Renal pelvis (tissue), 4 donors: ENCODE data around the gene SLC35B2. TPM values are rescaled to one million over a fixed set of nuclear protein-coding genes. Genes with fewer than 3 reads are reported as not detected.

Source experiments
- DNase-seq: peaks from one replicate; pipeline ENCODE4 v3.0.0-alpha.2; 2013
- polyA plus RNA-seq, 3 donors: library from polyadenylated mRNA; unstranded; fragments of 120-200 nt; gene quantifications; one replicate each; pipeline ENCODE4 v1.2.1, GENCODE V29; 2013; ENCODE audit not compliant: insufficient read length in 3 of 3

SLC35B2 gene
- polyA plus RNA-seq, 3 donors: 51.6 to 61.7 (median 55.8) TPM

DNA sequence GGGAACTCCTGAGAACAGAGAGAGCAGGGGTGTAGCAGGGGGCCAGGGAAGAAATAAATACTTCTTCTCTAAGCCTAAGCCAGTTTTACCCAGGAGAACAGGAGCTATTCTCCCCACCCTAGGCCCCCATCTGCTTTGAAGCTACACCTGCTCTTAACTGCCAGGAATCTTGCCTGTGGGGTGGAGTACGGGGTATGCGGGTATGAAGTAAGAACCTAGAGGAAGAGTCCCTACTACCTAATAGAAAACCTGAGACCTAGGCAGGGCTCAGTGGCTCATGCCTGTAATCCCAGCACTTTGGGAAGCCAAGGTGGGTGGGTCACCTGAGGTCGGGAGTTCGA is 32.4 kb downstream of the SLC35B2 start:
- no peak for DNase-seq

DNA sequence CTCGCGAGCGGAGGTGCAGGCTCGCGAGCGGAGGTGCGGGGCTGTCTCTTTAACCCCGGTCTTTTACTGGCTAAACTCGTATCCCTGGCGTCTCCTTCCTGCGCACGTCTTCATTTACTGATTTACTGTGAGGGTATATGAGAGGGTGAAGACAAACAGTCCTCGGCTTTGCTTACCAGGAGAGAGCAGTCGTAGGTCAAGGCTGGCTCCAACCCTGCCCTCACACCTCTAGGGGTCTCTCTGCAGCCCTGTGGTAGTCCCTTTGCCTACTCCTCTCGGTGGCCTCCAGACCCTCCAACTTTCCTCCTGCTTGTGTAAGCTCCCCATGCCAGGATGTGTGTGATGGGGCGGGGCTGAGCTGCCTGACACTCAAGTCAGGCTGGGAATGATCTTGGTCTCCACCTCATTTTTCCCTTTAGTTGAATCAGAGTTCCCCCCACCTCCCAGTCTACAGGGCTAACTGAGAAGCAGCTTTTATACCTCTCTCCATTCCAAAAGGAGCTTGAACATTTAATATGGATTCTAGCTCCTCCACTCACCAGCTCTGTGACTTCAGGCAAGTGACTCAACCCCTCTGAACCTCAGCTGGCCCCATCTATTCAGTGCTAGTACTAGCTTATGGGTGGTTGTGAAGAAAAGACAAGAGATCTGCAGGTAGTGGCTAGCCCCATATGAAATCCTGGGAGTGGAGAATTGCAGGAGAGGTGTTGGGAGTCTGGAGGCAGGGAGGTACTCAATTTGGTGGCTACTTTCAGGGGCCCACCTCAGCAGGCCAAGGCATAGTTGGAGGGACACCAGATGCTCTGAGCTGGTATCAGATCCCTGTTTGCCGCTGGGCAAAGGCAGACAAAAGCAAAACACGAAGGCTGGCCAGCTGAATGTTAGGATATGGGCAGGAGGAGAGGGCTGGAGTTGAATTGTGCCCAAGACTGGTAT is 33.0 kb downstream of the SLC35B2 start:
- DNase-seq: no peak

DNA sequence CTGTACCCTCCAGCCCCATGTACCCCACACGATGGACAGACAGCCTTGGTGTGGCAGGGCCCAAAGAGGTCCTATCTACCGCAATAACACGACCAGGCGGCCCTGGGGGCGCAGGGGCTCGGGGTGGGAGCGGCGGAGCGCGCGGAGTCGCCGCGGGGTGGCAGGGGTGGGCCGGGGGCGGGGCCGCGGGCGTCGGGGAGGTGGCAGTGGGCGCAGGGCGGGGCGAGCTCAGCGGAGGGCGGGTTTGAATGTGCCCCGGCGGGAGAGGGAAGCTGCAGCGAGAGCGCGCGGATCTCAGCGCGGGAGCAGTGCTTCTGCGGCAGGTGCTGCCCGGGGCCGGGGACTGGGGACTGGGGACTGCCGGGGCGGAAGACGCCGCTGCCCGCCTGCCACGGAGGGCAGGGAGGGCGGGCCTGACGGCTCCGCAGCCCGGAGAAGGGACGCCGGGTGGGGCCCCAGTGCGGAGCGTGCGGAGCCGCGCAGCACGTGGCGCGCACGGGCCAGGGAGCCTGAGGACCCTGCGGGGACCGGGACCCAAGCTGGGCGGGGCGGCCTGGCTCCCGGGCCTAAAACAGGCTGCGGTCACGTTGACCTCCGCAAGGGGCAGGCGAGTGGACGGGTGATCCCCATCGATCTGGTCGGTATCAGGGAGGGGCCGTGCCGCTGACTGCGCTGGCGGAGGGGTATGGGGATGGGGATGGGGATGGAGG is 33.9 kb downstream of the SLC35B2 start, which contains the start of gene SLC29A1:
Gene SLC29A1 (plus strand): TSS at position 277 of the 710 bp plus-strand sequence. CDS start 3,719 bp downstream, outside the sequence.
- no peak for DNase-seq

DNA sequence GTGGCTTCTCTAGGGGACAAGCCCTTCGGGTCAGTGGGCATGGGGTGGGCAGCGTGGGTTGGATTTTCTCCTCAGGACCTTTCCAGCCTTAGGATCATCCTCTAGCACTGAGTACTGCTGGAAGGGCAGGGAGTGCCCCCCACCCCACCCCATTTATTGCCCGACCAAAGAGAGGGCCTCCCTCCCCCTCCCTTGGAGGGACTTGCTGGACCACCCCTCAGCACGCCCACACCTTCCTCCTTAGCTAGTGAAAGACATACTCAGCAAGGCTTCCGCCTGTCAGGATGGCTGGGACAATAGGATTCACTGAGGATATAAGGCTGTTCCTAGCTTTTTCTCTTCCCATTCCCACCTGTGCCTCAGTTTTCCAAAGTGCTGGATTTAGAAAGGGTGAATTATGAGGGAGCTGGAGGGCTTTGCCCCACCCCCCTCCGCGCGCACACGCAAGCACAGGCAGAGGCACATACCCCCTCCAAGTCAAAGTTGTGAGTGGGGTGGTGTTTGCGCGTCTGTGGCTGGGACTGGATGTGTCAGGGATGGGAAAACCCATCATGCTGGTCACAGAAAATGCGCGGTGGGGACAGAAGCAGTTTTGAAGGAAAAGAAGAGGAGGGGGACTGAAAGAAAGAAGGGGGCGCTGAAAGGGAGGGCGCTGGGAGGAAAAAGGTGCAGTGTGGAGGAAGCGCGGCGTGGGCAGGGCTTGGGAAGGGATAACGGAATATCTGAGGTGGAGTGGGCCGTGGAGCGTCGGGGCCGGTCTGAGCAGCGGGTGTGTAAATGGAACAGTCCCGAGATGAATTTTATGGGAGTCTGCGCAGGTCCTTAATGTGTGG is 34.6 kb downstream of the SLC35B2 start:
- no peak for DNase-seq

DNA sequence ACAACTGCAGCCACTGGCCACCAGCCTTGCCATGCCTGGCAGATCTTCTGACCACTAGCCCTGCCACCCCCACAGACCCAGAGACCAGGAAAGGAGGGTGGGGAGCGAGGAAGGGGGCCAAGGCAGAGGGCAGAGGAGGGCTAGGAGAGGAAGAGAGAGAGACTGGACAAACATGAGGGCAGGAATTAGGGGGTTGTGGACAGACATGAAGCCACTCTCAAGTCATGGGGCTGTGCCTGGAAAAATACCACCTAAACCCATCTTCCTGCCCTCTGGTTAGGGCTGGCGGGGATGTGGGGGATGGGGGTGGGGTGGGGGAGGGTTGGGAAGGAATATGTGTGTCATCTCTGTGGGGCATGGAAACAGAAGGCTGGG is 35.4 kb downstream of the SLC35B2 start:
- DNase-seq: no peak

DNA sequence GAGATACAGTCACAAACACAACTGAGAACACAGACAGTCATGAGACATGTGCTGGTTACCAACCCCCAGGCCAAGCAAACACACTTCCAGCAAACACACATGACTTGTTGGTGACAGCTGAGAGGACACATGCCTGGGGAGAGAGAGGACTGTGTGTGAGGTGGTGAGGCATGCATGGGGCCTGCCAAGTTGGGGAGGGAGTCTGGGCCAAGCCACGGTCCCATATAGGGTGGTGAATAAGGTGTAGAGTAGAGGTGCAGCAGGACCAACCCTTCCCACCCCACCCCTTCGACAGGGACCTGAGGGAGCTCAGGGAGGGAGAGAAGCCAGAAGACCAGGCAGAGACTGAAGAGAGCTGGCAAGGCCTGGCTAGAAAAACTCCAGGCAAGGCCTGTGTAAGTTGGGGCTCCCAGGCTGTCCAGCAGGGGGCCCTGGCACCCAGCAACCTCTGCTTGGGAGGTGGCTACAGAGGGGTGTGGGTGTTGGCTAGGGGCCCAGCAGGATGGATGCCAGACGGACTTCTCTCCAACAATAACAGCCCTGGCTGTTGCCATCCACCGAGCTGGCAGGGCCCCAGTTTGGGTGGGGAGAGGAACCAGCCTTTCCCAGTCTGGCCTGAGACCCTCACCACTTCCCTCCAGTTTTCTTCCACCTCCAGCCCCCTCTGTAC is 35.9 kb downstream of the SLC35B2 start:
- no peak for DNase-seq

DNA sequence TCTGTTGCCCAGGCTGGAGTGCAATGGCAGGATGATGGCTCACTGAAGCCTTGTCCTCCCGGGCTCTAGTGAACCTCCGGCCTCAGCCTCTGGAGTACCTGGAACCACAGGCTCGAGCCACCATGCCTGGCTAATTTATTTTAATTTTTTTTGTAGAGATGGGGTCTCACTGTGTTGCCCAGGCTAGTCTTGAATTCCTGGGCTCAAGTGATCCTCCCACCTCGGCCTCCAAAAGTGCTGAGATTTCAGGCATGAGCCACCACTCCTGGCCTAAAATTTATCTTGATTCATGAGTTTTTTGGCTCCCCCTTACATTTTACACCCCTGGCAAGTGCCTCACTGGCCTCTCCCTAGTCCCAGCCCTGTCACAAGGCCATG is 36.4 kb downstream of the SLC35B2 start:
- DNase-seq: no peak

DNA sequence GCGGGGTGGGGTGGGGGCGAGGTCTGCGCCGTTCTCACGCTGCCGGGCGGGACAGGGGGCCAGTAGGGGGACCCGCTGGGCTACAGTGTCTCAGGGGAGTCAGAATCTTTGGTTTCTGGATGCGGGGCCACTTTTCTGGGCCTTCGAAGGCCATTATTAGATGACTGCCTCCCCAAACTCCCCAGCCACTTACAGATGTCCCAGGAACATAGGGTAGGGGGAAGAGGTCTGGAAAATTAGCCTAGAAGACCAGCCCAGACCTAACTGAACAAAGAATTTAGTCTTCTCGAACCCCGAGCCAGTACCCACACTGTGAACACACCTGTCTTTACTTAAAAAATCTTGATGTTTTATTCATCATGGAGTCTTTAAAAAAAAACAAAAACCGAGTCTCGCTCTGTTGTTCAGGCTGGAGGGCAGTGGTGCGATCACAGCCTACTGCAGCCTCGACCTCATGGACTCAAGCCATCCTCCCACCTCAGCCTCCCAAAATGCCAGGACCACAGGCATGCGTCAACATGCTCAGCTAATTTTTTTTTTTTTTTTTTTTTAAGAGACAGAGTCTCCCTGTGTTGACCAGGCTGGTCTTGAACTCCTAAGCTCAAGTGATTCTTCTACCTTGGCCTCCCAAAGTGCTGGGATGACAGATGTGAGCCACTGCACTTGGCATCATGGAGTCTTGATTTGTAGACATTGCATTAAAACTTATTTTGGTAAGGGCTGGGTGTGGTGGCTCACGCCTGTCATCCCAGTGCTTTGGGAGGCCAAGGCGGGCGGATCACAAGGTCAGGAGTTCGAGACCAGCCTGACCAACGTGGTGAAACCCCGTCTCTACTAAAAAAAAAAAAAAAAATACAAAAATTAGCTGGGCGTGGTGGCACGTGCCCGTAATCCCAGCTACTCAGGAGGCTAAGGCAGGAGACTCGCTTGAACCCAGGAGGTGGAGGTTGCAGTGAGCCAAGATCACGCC is 37.2 kb downstream of the SLC35B2 start:
- DNase-seq: no peak

DNA sequence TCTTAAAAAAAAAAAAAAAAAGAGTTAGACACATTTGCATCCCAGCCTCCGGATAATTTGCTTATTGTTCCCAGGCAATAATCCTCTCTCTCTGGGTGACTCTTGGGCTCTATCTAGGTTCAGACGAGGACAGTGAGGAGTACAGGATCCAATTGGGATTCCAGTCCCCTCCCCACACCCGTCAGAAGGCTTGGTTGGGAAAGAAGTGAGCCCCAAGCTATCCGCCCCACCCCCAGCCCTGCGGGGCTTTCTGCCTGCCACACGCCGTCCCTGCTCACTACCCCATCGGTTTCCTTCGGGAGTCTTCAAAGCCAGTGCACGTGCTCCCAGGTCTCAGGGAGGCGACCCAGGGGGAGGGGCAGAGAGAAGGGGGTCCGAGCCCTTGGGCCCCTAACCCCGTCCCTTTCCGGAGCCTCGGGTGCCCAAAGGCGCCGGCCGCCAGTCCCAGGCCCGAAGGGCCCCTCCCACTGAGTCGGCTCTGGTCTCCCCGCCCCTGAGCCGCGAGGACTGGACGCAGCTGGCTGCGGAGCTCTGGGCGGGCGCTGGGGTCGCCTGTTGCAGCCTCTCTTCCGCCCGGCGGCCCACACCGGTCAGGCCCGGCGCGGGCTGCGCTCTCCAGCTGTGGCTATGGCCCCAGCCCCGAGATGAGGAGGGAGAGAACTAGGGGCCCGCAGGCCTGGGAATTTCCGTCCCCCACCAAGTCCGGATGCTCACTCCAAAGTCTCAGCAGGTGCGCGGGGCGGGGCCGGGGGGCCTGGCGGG is 38.1 kb downstream of the SLC35B2 start:
- DNase-seq: peak; percentile 88

DNA sequence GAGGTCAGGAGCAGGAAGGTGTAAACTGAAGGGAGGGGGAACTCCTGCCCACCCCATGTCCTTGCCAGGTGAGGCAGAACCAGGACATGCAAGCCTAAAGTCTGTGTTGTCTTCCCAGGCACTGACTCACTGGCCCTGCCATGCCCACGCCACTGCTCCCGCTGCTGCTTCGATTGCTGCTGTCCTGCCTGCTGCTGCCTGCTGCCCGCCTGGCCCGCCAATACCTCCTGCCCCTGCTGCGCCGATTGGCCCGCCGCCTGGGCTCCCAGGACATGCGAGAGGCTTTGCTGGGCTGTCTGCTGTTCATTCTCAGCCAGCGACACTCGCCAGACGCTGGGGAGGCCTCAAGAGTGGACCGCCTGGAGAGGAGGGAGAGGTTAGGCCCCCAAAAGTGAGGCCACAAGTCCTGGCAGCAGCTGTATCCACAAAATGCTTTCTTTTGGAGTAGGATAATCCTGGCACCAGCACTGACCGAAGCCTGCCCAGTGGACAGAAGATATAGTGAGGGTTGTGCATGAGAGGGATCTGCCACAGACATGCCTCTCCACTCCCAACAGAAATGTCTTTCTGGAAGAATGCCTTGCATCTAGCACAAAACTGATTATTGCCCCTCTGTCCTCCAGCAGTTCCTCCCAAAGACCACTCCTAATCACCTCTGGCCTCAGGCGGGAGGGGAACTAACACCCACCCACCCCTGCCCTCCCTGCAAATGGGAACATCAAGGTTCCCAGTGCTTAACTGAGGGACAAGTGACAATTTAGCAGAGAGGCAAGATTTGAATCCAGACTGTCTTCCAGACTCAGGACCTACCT is 39.8 kb downstream of the SLC35B2 start:
- no peak for DNase-seq

DNA sequence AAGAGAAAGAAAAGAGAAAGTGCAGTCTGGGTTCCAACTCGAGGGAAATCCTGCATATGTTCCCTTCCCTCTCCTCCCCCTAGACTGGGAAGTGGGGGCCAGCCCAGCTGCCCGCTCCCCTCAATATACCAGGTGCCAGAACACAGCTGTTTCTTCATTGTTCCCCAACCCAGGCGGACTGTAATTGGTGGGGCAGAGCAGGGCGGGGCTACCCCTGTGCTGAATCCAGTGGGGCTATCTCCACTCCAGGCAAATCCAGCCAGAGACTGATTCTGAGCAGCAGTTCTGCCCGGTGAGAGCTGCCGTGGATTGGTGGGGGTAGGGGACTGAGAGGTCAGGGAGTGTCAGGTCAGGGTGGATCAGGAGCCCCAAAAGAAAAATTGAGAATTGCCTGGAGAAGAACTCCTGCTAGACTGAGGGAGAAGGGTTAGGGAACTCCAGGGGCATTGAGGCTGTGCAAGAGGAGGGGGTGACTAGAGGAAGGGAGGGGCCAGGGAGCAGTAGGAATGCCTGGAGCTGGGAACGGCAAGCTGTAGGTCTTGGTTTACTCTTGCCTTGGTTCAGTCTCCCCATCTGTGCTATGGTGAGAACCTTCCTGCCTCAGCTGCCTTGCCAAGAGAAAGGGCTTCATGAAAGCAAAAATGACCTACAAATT is 40.5 kb downstream of the SLC35B2 start, which contains the start of gene MYMX:
Gene MYMX (plus strand): TSS at position 250 of the 655 bp plus-strand sequence. CDS start 546 bp downstream, outside the sequence.
- DNase-seq: no peak

DNA sequence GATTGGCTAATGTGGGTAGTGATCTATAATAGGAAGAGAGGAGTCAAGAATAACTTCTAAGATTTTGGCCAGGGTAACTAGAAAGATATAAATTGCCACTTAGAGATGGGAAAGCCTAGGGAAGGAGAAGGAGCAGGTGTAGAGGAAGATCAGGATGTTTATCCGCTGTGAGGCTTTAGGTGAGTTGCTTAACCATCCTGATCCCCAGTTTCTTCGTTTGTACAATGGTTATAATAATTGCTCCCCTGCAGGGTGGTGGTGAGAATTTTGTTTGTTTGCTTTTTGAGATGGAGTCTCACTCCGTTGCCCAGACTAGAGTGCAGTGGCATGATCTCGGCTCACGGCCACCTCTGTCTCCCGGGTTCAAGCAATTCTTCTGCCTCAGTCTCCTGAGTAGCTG is 43.0 kb downstream of the SLC35B2 start:
- no peak for DNase-seq

DNA sequence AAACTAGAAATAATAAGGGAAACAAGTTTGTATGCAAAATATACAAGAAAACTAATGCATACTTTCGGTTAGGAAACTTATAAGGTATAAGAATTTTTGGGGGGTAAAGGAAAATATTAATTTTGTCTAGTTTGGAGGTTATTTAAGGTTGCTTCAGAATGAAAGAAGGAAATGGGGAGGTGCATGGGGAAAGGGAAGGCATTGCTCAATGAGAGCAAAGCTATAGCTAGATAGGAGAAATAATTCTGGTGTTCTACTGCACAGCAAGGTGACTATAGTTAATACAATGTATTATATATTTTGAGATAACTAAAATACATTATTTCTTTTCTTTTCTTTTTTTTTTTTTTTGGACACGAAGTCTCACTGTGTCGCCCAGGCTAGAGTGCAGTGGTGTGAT is 46.0 kb downstream of the SLC35B2 start:
- DNase-seq: no peak

DNA sequence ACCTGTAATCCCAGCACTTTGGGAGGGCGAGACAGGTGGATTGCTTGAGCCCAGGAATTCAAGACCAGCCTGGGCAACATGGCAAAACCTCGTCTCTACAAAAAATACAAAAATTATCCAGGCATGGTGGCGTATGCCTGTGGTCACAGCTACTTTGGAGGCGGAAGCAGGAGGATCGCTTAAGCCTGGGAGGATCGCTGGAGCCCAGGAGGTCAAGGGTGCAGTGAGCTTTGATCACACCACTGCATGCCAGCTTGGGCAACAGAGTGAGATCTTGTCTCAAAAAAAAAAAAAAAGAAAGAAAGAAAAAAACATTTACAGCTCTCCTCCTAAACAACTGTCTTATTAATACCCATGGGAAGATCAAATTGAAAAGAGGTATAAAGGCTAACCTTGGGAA is 49.4 kb downstream of the SLC35B2 start:
- DNase-seq: no peak
